Activated naive CD4-positive, alpha-beta T cell treated with anti-CD3 and anti-CD28 coated beads, Interleukin-2, amount 10 ng/mL, durations not matched to agents 7 days and 5 days (primary cell): ENCODE results near the gene ZMYND11.
"Not testable (repeated sequence)": the region's sequence is repeated elsewhere in the genome, so short reads cannot be mapped to it uniquely, and the experiment has no call there.

Source experiments
- CTCF ChIA-PET: fragments of 350-600 bp; sonication (Branson Sonifier 250); formaldehyde crosslinking; loops from one replicate; lab custom pipeline; 2021; ENCODE audit warnings: antibody characterized with exemption; lab: Charles Lee
- DNase-seq: peaks from one replicate; pipeline ENCODE4 v3.0.0-alpha.2; 2020
- H3K27ac Mint-ChIP-seq: one replicate; pipeline ENCODE4 v1.8.0; 2021; ENCODE audit warnings: mild to moderate bottlenecking, moderate library complexity, mixed read lengths
- H3K27me3 Mint-ChIP-seq: one replicate; pipeline ENCODE4 v1.8.0; 2021; ENCODE audit warnings: mild to moderate bottlenecking, mixed read lengths
- H3K36me3 Mint-ChIP-seq: one replicate; pipeline ENCODE4 v1.8.0; 2021; ENCODE audit warnings: mixed read lengths
- H3K4me1 Mint-ChIP-seq: one replicate; pipeline ENCODE4 v1.8.0; 2021; ENCODE audit warnings: mixed read lengths
- H3K4me3 Mint-ChIP-seq: one replicate; pipeline ENCODE4 v1.8.0; 2021; ENCODE audit warnings: mild to moderate bottlenecking, moderate library complexity, mixed read lengths
- H3K9me3 Mint-ChIP-seq: one replicate; pipeline ENCODE4 v1.8.0; 2021; ENCODE audit warnings: mixed read lengths

Gene ZMYND11

GRCh38 chr10:152915-153314, 17.7 kb downstream of the ZMYND11 start:
- CTCF ChIA-PET, result no interaction called here
- Mint-ChIP-seq H3K36me3 (peaks cover 13% of the 10 kb centered on the region), H3K4me1 (no peaks in the 10 kb centered on the region), H3K27ac (no peak overlapping the region), H3K4me3 (no peak overlapping the region), H3K27me3 (no peaks in the 10 kb centered on the region), H3K9me3 (peaks cover 12% of the 10 kb centered on the region)
- no peak for DNase-seq

- no peaks in the 10 kb centered on the region for H3K27me3 Mint-ChIP-seq
- no peak overlapping the region for H3K27ac Mint-ChIP-seq
- CTCF ChIA-PET, result no interaction called here
Observed at GRCh38 chr10:154348-154747, 19.1 kb downstream of the ZMYND11 start.

GRCh38 chr10:167383-167782, 32.1 kb downstream of the ZMYND11 start:
- H3K27me3 Mint-ChIP-seq, result no peaks in the 10 kb centered on the region
- H3K36me3 Mint-ChIP-seq, result peaks cover 16% of the 10 kb centered on the region
- DNase-seq, result no peak
- CTCF ChIA-PET, result no interaction called here
- no peaks in the 10 kb centered on the region for H3K4me1 Mint-ChIP-seq
- H3K4me3 Mint-ChIP-seq, result no peak overlapping the region
- no peak overlapping the region for H3K27ac Mint-ChIP-seq
- H3K9me3 Mint-ChIP-seq, result peaks cover 7% of the 10 kb centered on the region

More at GRCh38 chr10:154348-154747, 19.1 kb downstream of the ZMYND11 start:
- DNase-seq, result no peak
- Mint-ChIP-seq H3K36me3 (peaks cover 7% of the 10 kb centered on the region), H3K9me3 (peaks cover 7% of the 10 kb centered on the region), H3K4me1 (no peaks in the 10 kb centered on the region), H3K4me3 (no peak overlapping the region)

GRCh38 chr10:173741-174140, 38.5 kb downstream of the ZMYND11 start:
- H3K4me1 Mint-ChIP-seq, result peaks cover 2% of the 10 kb centered on the region
- CTCF ChIA-PET, result no interaction called here
- no peak overlapping the region for H3K27ac Mint-ChIP-seq
- no peak for DNase-seq
- no peaks in the 10 kb centered on the region for H3K27me3 Mint-ChIP-seq
- H3K36me3 Mint-ChIP-seq, result peaks cover 1% of the 10 kb centered on the region
- peaks cover 2% of the 10 kb centered on the region for H3K9me3 Mint-ChIP-seq
- H3K4me3 Mint-ChIP-seq, result no peak overlapping the region

GRCh38 chr10:176677-177076, 41.4 kb downstream of the ZMYND11 start:
- no peak overlapping the region for H3K4me3 Mint-ChIP-seq
- peaks cover 2% of the 10 kb centered on the region for H3K4me1 Mint-ChIP-seq
- CTCF ChIA-PET, result no interaction called here
- no peaks in the 10 kb centered on the region for H3K9me3 Mint-ChIP-seq
- H3K27me3 Mint-ChIP-seq, result no peaks in the 10 kb centered on the region
- H3K36me3 Mint-ChIP-seq, result peaks cover 11% of the 10 kb centered on the region
- H3K27ac Mint-ChIP-seq, result no peak overlapping the region
- no peak for DNase-seq

- H3K9me3 Mint-ChIP-seq, result no peaks in the 10 kb centered on the region
- no peak overlapping the region for H3K27ac Mint-ChIP-seq
- H3K4me3 Mint-ChIP-seq, result no peak overlapping the region
- H3K36me3 Mint-ChIP-seq, result peaks cover 19% of the 10 kb centered on the region
- CTCF ChIA-PET, result no interaction called here
- DNase-seq, result no peak
- peaks cover 10% of the 10 kb centered on the region for H3K4me1 Mint-ChIP-seq
- no peaks in the 10 kb centered on the region for H3K27me3 Mint-ChIP-seq
Observed at GRCh38 chr10:178208-178607, 43.0 kb downstream of the ZMYND11 start.

- Mint-ChIP-seq H3K9me3 (no peaks in the 10 kb centered on the region), H3K4me3 (no peak overlapping the region), H3K36me3 (peaks cover 24% of the 10 kb centered on the region), H3K4me1 (peaks cover 11% of the 10 kb centered on the region), H3K27ac (no peak overlapping the region), H3K27me3 (no peaks in the 10 kb centered on the region)
- CTCF ChIA-PET, result no interaction called here
- DNase-seq, result no peak
Observed at GRCh38 chr10:178723-179122, 43.5 kb downstream of the ZMYND11 start.

- CTCF ChIA-PET, result no interaction called here
- no peak for DNase-seq
- H3K27me3 Mint-ChIP-seq, result no peaks in the 10 kb centered on the region
- H3K4me1 Mint-ChIP-seq, result peaks cover 9% of the 10 kb centered on the region
- H3K4me3 Mint-ChIP-seq, result no peak overlapping the region
- peak overlapping the region; percentile 49 for H3K27ac Mint-ChIP-seq
- H3K36me3 Mint-ChIP-seq, result peaks cover 37% of the 10 kb centered on the region
- peaks cover 8% of the 10 kb centered on the region for H3K9me3 Mint-ChIP-seq
Observed at GRCh38 chr10:182441-183201, 47.4 kb downstream of the ZMYND11 start.

GRCh38 chr10:184174-184573, 48.9 kb downstream of the ZMYND11 start:
- Mint-ChIP-seq H3K27me3 (no peaks in the 10 kb centered on the region), H3K4me1 (peaks cover 9% of the 10 kb centered on the region), H3K9me3 (peaks cover 8% of the 10 kb centered on the region), H3K36me3 (peaks cover 43% of the 10 kb centered on the region), H3K27ac (peak overlapping the region; percentile 37), H3K4me3 (no peak overlapping the region)
- no peak for DNase-seq
- CTCF ChIA-PET, result interaction anchor here (0.6 kb wide), 1 partner anchor 270 kb away, joined by 3 read pairs; no protein-coding TSS in a partner anchor

- H3K36me3 Mint-ChIP-seq, result peaks cover 41% of the 10 kb centered on the region
- H3K4me3 Mint-ChIP-seq, result no peak overlapping the region
- peaks cover 8% of the 10 kb centered on the region for H3K9me3 Mint-ChIP-seq
- no peak for DNase-seq
- no peak overlapping the region for H3K27ac Mint-ChIP-seq
- H3K27me3 Mint-ChIP-seq, result no peaks in the 10 kb centered on the region
- H3K4me1 Mint-ChIP-seq, result peaks cover 9% of the 10 kb centered on the region
- CTCF ChIA-PET, result interaction anchor here (0.6 kb wide), 1 partner anchor 269 kb away, joined by 3 read pairs; no protein-coding TSS in a partner anchor
Observed at GRCh38 chr10:184911-185310, 49.7 kb downstream of the ZMYND11 start.

GRCh38 chr10:185571-185970, 50.3 kb downstream of the ZMYND11 start:
- H3K36me3 Mint-ChIP-seq, result peaks cover 41% of the 10 kb centered on the region
- H3K27ac Mint-ChIP-seq, H3K9me3 Mint-ChIP-seq, DNase-seq, H3K27me3 Mint-ChIP-seq, H3K4me1 Mint-ChIP-seq, H3K4me3 Mint-ChIP-seq, CTCF ChIA-PET: not testable (repeated sequence)

GRCh38 chr10:186911-187310, 51.7 kb downstream of the ZMYND11 start:
- Mint-ChIP-seq H3K36me3 (peaks cover 38% of the 10 kb centered on the region), H3K4me1 (peaks cover 9% of the 10 kb centered on the region), H3K27me3 (no peaks in the 10 kb centered on the region), H3K27ac (no peak overlapping the region), H3K9me3 (peaks cover 8% of the 10 kb centered on the region), H3K4me3 (no peak overlapping the region)
- DNase-seq, result no peak
- CTCF ChIA-PET, result no interaction called here

- H3K4me1 Mint-ChIP-seq, result no peaks in the 10 kb centered on the region
- no peaks in the 10 kb centered on the region for H3K27me3 Mint-ChIP-seq
- peaks cover 8% of the 10 kb centered on the region for H3K9me3 Mint-ChIP-seq
- peaks cover 33% of the 10 kb centered on the region for H3K36me3 Mint-ChIP-seq
- DNase-seq, result no peak
- H3K27ac Mint-ChIP-seq, result no peak overlapping the region
- no peak overlapping the region for H3K4me3 Mint-ChIP-seq
- CTCF ChIA-PET, result no interaction called here
Observed at GRCh38 chr10:188546-188945, 53.3 kb downstream of the ZMYND11 start.

- Mint-ChIP-seq H3K27ac (no peak overlapping the region), H3K9me3 (no peaks in the 10 kb centered on the region)
- CTCF ChIA-PET, result no interaction called here
Observed at GRCh38 chr10:190216-190615, 55.0 kb downstream of the ZMYND11 start.

More at GRCh38 chr10:190216-190615, 55.0 kb downstream of the ZMYND11 start:
- Mint-ChIP-seq H3K36me3 (peaks cover 17% of the 10 kb centered on the region), H3K4me1 (no peaks in the 10 kb centered on the region), H3K4me3 (no peak overlapping the region), H3K27me3 (no peaks in the 10 kb centered on the region)
- DNase-seq, result no peak
